ENCODE measurements around the gene ATAD2B.

DNA sequence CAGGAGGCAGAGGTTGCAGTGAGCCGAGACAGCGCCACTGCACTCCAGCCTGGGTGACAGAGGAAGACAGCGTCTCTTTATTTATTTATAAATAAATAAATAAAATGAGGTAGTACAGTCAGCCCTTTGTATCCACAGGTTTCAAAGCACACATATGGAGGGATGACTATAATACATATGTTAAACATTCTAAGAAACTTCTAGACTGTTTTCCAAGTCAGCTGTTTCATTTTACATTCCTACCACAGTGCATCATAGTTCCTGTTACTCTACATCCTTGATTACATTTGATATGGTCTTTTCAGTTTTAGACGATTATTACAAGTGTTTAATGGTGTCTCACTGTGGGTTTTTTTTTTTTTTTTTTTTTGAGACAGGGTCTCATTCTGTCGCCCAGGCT is 157.6 kb downstream of the ATAD2B start:
- TF ChIP-seq, protein P1, sequence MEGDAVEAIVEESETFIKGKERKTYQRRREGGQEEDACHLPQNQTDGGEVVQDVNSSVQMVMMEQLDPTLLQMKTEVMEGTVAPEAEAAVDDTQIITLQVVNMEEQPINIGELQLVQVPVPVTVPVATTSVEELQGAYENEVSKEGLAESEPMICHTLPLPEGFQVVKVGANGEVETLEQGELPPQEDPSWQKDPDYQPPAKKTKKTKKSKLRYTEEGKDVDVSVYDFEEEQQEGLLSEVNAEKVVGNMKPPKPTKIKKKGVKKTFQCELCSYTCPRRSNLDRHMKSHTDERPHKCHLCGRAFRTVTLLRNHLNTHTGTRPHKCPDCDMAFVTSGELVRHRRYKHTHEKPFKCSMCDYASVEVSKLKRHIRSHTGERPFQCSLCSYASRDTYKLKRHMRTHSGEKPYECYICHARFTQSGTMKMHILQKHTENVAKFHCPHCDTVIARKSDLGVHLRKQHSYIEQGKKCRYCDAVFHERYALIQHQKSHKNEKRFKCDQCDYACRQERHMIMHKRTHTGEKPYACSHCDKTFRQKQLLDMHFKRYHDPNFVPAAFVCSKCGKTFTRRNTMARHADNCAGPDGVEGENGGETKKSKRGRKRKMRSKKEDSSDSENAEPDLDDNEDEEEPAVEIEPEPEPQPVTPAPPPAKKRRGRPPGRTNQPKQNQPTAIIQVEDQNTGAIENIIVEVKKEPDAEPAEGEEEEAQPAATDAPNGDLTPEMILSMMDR (IDR thresholded peaks at IDR 0.05 in 8 of 11, conservative IDR thresholded peaks at IDR 0.05 in 3 of 11), result no peak
- TF ChIP-seq POLR2A (IDR thresholded peaks at IDR 0.05), result no peak
- no peak for TF ChIP-seq POLR2AphosphoS5 (IDR thresholded peaks at IDR 0.05)
